ENCODE results near the gene LRRN2. TPM values are rescaled to one million over a fixed set of nuclear protein-coding genes. Genes with fewer than 3 reads are reported as not detected.

Gene LRRN2
- total RNA-seq, 2 donors from 2014 or later = 0.33 to 1.6 TPM

- intact Hi-C loops (cut with DNase I) = no loop called here
- H3K4me1 ChIP-seq = no peaks in the 10 kb centered on the region
- 64 to 74% methylated on average over 9 to 10 of the region's 10 CpGs for WGBS, 2 donors
- DNase-seq = no peak
- H3K4me3 ChIP-seq = no peak overlapping the region
- no peak for ATAC-seq
- H3K27me3 ChIP-seq = no peaks in the 10 kb centered on the region
- no peak for TF ChIP-seq CTCF (IDR thresholded peaks at IDR 0.05)
- no peak for TF ChIP-seq POLR2A (IDR thresholded peaks at IDR 0.05)
- H3K36me3 ChIP-seq (replicated peaks in 1 of 2; ENCODE audit: insufficient read depth in 1 of 2, low read depth in 2 of 2) = no peaks in the 10 kb centered on the region
- H3K27ac ChIP-seq = no peak overlapping the region
- H3K9me3 ChIP-seq = no peaks in the 10 kb centered on the region
Measured at GRCh38 chr1:204592246-204592948, 93.1 kb downstream of the LRRN2 start.

DNA sequence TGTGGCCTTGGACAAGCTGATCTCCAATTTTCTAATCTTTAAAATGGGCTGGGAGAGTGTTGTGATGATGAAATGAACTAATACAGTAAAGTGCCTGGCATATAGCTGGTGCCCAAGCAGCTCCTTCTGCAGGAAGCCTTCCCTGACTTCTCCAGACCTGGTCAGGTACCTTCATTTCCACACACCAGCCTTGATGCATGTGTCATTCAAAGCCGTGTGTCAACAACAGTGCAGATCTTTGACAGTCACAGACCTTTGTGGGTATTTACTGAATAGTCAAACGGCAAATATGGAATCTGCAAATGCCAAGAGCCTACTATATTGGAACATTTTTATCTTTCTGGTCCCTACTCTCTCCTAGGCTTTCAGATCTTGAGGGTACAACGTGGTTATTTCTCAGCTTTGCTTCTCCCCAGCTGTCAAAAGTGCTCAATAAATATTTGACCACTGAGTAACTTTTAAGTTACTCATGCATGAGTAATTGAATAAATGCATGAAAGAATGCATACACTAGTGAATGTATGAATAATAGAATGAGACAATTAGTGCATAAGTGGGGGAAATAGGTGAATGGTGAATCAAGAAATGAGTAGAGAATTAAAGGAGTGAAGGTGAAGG lies 94.0 kb downstream of the LRRN2 start:
- DNase-seq (no peak), ATAC-seq (no peak)
- TF ChIP-seq CTCF (IDR thresholded peaks at IDR 0.05) (no peak), POLR2A (IDR thresholded peaks at IDR 0.05) (no peak)
- Histone ChIP-seq H3K27ac (no peak overlapping the region), H3K36me3 (replicated peaks in 1 of 2; ENCODE audit: insufficient read depth in 1 of 2, low read depth in 2 of 2) (no peaks in the 10 kb centered on the region), H3K4me1 (no peaks in the 10 kb centered on the region), H3K4me3 (no peak overlapping the region), H3K27me3 (no peaks in the 10 kb centered on the region), H3K9me3 (no peaks in the 10 kb centered on the region)
- 47 to 59% methylated on average over 3 of the region's 3 CpGs for WGBS, 2 donors
- intact Hi-C loops (cut with DNase I) = no loop called here

- Histone ChIP-seq H3K27me3 (no peaks in the 10 kb centered on the region), H3K9me3 (no peaks in the 10 kb centered on the region), H3K4me1 (no peaks in the 10 kb centered on the region), H3K27ac (no peak overlapping the region), H3K36me3 (replicated peaks in 1 of 2; ENCODE audit: insufficient read depth in 1 of 2, low read depth in 2 of 2) (no peaks in the 10 kb centered on the region), H3K4me3 (no peak overlapping the region)
- ATAC-seq = no peak
- TF ChIP-seq CTCF (IDR thresholded peaks at IDR 0.05) (no peak), POLR2A (IDR thresholded peaks at IDR 0.05) (no peak)
- DNase-seq = no peak
- intact Hi-C loops (cut with DNase I) = no loop called here
- WGBS, 2 donors = 78 to 92% methylated on average over 8 of the region's 8 CpGs
Measured at GRCh38 chr1:204589409-204590038, 96.0 kb downstream of the LRRN2 start.

DNA sequence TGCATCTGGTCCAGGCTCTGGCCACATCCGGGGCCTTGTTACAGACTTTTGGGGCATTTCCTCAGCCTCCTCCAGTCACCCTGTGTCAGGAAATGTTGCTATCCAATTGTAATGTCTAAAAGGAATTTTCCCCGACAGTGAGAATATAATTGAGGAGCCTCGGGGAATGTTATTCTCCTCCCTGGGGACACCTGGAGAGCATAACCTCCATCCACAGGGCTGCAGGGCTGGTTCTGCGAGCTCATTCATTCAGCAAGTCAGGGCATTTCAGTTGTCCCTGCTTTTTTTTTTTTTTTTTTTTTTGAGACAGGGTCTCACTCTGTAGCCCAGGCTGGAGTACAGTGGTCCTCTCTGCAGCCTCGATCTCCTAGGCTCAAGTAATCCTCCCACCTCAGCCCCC lies 96.7 kb downstream of the LRRN2 start:
- H3K27me3 ChIP-seq = no peaks in the 10 kb centered on the region
- H3K27ac ChIP-seq = no peak overlapping the region
- TF ChIP-seq POLR2A (IDR thresholded peaks at IDR 0.05) (no peak), CTCF (IDR thresholded peaks at IDR 0.05) (no peak)

More for the DNA sequence above, 96.7 kb downstream of the LRRN2 start:
- intact Hi-C loops (cut with DNase I) = no loop called here
- no peak for ATAC-seq
- no peaks in the 10 kb centered on the region for H3K9me3 ChIP-seq
- WGBS, 2 donors = 71 to 78% methylated on average over 5 of the region's 5 CpGs
- no peaks in the 10 kb centered on the region for H3K36me3 ChIP-seq (replicated peaks in 1 of 2; ENCODE audit: insufficient read depth in 1 of 2, low read depth in 2 of 2)
- no peaks in the 10 kb centered on the region for H3K4me1 ChIP-seq
- no peak overlapping the region for H3K4me3 ChIP-seq
- DNase-seq = no peak

Data from body of pancreas (tissue), 4 donors.